ENCODE measurements around the gene MAT2B.
A peak's percentile ranks its signal among the peaks of the same experiment; 100 is the strongest.

MAT2B gene

GRCh38 chr5:163562071-163562470 lies 56.7 kb downstream of the MAT2B start:
- no peak for DNase-seq

GRCh38 chr5:163563112-163563511 lies 57.7 kb downstream of the MAT2B start:
- no peak for DNase-seq

GRCh38 chr5:163563880-163564279 lies 58.5 kb downstream of the MAT2B start:
- no peak for DNase-seq

GRCh38 chr5:163564321-163564938 lies 59.0 kb downstream of the MAT2B start:
- peak; percentile 72 to 73 for DNase-seq

- no peak for DNase-seq
Measured at GRCh38 chr5:163565492-163565891, 60.1 kb downstream of the MAT2B start.

GRCh38 chr5:163565931-163566608 lies 60.7 kb downstream of the MAT2B start:
- peak in 1 of 2 donors; percentile 2 for DNase-seq

GRCh38 chr5:163566678-163567077 lies 61.3 kb downstream of the MAT2B start:
- DNase-seq, result no peak

- DNase-seq, result no peak
Measured at GRCh38 chr5:163567811-163568210, 62.4 kb downstream of the MAT2B start.

Data from inflammatory macrophage (primary cell).